Stimulated activated CD4-positive, alpha-beta T cell treated with anti-CD3 and anti-CD28 coated beads, TNF-alpha, amount 100 ng/mL, for 24 hours (primary cell): ENCODE measurements around the gene MRPS27.

ENCODE experiments used
- DNase-seq, 3 experiments: peaks; one replicate each; pipeline ENCODE4 v3.0.0-alpha.2; 2020; ENCODE audit warnings: low read depth in 3 of 3

The MRPS27 gene

DNA sequence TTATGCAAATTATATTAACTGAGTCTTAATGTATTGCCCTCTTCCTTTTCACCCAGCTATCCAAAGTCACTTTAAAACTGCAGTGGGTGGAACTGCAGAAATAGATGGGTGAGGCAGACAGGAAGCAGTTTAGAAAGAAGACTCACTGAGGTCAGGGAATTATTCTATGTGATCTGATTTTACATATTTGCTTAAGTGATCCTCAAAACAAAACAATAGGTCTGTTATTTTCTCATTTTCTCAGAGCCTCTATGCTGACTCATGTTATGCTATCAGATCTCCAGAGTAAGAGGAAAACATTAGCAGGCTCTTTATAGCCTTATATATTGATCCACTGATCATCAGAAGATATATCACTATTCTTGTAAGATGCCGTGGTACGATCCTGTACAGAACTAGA, 63.5 kb downstream of the MRPS27 start:
- DNase-seq, result no peak

- DNase-seq, result no peak
Measured at GRCh38 chr5:72255670-72256069, 64.4 kb downstream of the MRPS27 start.

DNA sequence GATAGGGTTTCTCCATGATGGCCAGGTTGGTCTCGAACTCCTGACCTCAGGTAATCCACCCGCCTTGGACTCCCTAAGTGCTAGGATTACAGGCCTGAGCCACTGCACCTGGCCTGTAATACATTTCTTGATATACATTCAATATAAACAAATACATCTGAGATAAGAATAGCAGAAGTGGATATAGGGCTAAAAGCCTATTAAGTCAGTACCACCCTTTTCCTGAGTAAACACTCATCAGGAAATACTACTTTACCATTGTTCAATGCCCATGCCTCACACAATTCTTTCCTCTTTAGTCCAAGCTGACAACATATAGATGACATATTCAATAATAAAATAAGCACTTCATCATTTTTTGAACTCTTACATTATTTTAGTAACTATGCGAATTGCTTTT, 64.8 kb downstream of the MRPS27 start:
- no peak for DNase-seq

GRCh38 chr5:72252574-72253155, 67.4 kb downstream of the MRPS27 start:
- no peak for DNase-seq

DNA sequence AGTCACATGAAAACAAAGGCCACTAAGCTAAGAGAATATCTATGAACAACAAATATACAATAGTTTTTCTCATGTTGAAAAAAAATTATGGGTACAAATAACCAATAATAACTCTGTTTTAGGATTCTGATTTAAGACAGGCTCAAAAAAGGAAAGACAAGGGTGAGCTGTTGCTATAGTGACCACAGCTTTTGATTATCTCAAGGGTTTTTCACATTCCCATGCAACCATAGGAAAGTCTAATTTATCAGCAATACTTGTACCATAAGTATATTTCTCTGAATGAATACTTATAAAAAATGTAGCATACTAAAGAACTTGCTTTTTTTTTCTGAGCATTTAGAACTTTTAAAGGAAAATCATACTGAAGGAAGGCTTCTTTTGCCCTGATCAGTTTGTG, 68.0 kb downstream of the MRPS27 start:
- DNase-seq, result no peak

DNA sequence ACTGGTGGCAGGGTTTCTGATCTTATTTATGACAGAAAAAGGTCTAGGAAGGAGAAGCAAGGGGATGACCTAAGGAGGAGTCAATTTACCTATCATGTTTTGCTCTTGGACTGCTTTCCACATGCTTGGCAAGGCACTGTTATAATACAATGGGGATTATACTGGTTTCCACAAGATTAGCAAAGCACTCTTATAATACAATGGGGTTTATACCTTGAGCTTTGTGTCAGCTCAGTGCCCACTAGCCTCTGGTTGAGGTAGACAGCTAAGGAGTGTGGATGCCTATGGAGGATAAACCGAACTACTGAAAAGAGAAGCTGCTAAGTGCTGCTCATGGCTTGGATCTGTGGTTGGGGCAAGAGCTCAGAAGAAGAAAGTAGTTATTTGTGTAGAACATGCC, 68.7 kb downstream of the MRPS27 start:
- no peak for DNase-seq

- DNase-seq, result no peak
Measured at GRCh38 chr5:72248410-72248981, 71.5 kb downstream of the MRPS27 start.

GRCh38 chr5:72246954-72247442, 73.0 kb downstream of the MRPS27 start:
- no peak for DNase-seq

DNA sequence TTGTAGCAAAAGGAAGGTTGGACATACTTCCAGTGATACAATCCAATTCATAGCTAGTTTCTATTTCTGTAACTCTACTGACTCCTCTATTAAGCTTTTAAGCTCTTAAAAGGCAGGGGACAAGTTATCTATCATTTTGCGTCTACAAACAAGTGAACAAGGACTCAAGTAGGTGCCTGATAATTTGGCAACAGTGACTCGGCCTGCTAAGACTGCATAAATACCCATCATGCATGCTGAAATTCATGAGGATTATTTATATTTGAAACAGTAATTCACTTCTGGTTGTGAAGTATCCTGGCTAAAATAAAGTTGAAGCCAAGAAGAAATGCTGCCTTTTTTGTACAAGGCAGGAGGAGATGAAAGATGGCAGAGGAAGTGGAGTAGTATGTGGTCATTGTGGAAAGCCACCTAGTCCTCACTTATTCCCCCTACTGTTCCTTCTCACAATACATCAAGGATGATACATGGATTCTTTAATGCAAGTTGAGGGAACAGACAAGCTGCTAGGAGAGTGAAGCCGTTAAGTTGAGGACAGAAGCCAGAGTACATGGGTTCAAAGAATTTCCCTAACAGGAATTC, 74.0 kb downstream of the MRPS27 start:
- DNase-seq, result no peak

- no peak for DNase-seq
Measured at GRCh38 chr5:72245546-72245945, 74.5 kb downstream of the MRPS27 start.

DNA sequence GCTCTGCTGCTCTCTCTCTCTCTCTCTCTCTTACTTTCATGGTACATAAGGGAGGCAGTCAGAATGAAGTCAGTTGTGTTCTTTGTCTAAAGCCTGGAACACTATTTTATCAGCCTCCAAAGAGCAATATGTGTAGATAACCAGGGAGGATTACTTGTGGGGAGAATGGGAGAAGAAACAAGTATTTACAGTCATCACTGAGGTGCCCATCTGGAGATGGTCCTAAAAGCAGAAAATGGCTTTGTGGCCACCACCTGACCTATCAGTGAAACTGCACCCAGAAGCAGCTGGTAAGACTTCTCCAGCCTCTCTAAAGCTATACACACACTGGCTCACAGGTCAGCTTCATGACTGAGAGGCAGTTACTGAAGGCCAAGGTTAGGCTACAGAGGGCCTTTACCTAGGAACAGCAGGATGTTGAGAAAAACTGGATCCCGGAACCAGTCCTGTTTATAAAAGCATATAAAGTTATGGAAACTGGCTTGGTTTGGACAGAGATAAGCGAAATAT, 75.1 kb downstream of the MRPS27 start:
- DNase-seq, result no peak

DNA sequence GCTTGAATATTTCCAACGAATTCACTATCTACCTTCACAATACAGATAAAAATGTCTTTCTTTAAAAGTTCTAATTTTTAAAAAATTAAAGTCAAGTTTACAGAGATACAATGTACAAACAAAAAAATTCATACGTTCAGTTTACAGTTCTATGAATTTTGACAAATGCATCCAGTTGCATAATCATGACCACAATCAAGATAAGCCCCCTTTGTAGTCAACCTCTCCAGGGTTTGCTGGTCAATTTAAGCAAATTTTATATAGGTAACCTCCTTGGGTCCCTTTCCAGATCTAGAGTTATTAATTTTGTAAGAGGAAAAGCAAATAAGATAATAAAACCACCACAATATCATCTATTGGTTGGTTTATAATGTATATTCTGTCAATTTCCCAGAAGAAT, 76.3 kb downstream of the MRPS27 start:
- DNase-seq, result no peak

GRCh38 chr5:72242796-72243475, 77.1 kb downstream of the MRPS27 start:
- no peak for DNase-seq

GRCh38 chr5:72241346-72242003, 78.6 kb downstream of the MRPS27 start:
- no peak for DNase-seq

DNA sequence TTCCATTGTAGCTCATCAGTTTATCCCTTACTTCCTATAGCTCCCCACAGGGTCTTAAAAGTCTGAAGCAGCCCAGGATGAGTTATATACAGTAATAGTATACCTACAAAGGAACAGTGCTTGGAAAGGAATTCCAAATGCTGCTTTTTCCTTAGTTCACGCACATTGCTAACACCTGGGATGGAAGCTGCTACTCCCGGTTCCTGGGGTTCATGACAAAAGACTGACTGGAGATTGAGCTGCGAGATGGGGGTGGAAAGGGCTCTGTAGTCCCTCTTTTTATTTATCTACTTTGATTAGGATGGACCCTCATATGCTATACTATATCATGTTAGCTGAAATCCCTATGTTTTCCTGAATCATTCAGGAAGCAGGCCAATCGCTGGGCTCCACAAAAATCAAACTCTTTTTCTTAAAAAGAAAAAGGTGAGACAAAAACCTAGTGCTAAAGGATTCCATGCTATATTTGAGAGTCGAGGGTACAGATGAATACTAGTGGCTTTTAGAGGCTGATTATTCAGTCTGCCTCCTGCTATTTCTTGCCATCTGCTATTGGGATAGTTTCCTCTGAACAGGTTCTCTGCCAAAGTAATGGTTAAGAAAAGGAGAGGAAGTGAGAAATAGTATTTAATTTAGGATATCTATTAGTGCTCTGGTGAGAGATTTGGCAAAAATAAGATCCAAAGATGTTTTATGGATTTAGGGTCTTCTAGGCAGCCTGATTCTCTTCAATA, 81.2 kb downstream of the MRPS27 start:
- no peak for DNase-seq

GRCh38 chr5:72237879-72238278, 82.2 kb downstream of the MRPS27 start:
- DNase-seq, result no peak

DNA sequence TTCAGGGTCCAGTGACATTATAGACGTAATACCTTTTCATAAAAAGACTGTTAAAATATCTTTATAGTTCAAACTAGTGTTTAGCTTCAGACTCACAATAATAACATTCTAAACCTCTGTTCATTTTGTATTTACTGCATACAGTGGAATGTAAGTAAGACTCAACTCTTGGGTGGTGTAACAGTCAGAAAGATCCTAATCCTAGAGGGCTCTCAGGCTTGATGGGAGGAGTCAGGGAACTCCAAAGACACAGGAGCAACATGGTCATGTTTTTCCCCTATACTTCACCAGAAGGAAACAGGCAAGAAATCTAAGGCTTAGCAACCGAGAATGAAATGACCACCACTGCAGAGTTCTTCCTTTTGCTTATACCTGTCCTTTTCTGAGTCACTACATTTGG, 82.6 kb downstream of the MRPS27 start:
- no peak for DNase-seq

DNA sequence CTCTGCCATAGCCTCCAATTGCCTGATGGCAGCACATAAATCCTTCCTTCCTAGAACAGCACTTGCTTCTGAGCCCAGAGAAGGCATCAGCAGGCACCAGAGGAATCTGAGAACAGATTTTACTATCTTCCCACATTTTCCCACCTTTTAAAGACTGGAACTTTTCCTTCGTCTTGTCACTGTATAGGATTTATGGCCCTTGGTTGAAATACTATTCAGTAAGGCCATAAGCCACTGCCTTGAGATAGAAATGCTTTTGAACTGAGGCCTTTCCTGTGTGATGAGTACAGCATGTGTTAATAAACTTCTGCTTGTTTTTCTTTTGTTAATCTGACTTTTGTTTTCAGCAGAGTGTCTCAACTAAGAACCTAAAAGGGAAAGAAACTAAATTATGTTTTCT, 84.3 kb downstream of the MRPS27 start:
- DNase-seq, result no peak

DNA sequence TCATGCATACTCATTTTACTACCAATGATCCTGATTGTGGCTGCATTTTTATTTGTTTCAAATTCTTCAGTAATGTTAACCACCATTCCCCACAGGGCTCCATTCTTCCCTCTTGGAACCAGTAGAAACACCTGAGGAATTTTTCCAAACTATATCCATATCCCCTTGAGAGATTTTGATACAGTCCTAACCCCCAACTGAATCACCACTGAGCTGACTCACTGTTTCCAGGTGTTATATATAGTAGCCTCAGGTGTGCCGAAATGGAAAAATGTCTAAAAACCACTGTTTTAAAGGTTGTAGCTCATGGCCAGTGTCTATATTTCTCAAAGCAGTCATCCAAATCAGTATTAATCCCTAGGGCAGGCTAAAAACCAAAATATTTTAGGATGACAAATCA, 85.2 kb downstream of the MRPS27 start:
- no peak for DNase-seq

GRCh38 chr5:72234265-72234700, 85.8 kb downstream of the MRPS27 start:
- DNase-seq, result peak in 1 of 3 experiments; percentile 19

GRCh38 chr5:72233835-72234234, 86.2 kb downstream of the MRPS27 start:
- no peak for DNase-seq
